Measurements from ENCODE around the gene GLUD1. TPM values are rescaled to one million over a fixed set of nuclear protein-coding genes. Genes with fewer than 3 reads are reported as not detected.
"Not testable (repeated sequence)": the region's sequence is repeated elsewhere in the genome, so short reads cannot be mapped to it uniquely, and the experiment has no call there.

Gene GLUD1
- 100 to 1,000 TPM in 7 of 10 donors, 10 to 100 TPM in 3; 85.9 to 130 (median 119) TPM for total RNA-seq
- polyA plus RNA-seq = 10 to 100 TPM; 38.0 to 66.8 TPM
- long read RNA-seq, donor 1, transcript GLUD1-201 (13 exons, 3,039 nt) = major isoform, 303 of 324 reads
- long read RNA-seq, donor 1, partial matches to known transcripts = 11 of 324 reads
- long read RNA-seq, donor 1, other reads (novel, unspliced or antisense) = 10 of 324 reads
- long read RNA-seq, donor 2, transcript GLUD1-201 (13 exons, 3,039 nt) = major isoform, 356 of 390 reads
- long read RNA-seq, donor 2, partial matches to known transcripts = 20 of 390 reads
- long read RNA-seq, donor 2, other reads (novel, unspliced or antisense) = 14 of 390 reads
- long read RNA-seq, donor 3, transcript GLUD1-201 (13 exons, 3,039 nt) = major isoform, 89 of 121 reads
- long read RNA-seq, donor 3, partial matches to known transcripts = 27 of 121 reads
- long read RNA-seq, donor 3, other reads (novel, unspliced or antisense) = 5 of 121 reads

DNA sequence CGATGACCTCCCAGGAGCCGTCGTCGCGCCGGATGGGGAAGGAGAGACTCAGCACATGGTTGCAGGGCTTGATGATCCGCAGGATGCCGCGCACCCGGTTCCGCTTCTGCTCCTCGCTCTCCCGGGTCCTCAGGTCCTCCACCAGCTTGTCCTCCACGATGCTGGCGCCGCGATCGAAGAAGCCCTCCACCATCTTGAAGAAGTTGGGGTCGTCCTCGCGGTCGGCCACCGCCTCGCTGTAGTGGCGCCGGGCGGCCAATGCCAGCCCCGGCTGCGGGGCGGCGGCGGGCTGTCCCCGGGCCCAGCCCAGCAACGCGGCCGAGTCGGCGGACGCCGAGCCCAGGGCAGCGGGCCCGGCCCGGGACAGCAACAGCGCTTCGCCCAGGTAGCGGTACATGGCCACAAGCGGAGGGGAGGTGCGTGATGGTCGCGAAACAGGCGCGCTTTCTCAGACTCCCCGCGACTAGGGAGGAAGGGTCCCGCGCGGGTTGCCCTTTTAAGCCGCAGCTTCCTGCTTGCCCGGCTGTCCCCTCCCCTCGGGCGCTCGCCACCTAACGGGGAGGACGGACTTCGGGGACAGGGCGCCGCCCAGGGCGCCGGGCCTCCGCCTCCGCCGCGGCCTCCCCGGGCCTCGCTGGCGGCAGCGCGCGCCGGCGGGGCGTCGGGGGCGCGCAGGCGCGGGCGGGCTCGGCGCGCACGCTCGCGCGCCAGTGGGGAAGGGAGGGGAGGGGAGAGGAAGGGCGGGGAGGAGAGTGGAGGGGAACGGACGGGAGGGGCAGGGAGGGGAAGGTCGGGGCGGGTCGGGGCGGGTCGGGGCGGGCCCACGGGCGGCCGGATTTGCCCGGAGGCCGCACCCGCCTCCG lies at the start of gene GLUD1, which contains the start of gene SHLD2:
Gene GLUD1, minus strand, starts transcription at position 471 of the 863 bp plus-strand sequence. Its CDS starts 74 bp downstream, at position 397.
Gene SHLD2, plus strand, starts transcription at position 834 of the 863 bp plus-strand sequence. CDS start 56,149 bp downstream, outside the sequence.
- H3K36me3 ChIP-seq = peaks cover 0 to 34% (median 3%) of the 10 kb centered on the region in 9 donors
- no peaks in the 10 kb centered on the region for H3K27me3 ChIP-seq
- DNase-seq (peak; percentile 91 to 92), ATAC-seq (peak; percentile 82 to 93 (median 84))
- 0 to 1% methylated on average over 77 to 102 of the region's 111 CpGs for WGBS, 2 donors
- peaks cover 0 to 58% (median 43%) of the 10 kb centered on the region in 9 donors for H3K4me1 ChIP-seq
- H3K27ac ChIP-seq = peak within 1 kb of the TSS; percentile 96 to 99 (median 98)
- peak within 1 kb of the TSS; percentile 56 to 94 (median 78) for H3K4me3 ChIP-seq
- intact Hi-C loops (cut with DNase I) = loop anchor here in 4 of 10 donors (5.0 to 10.0 kb wide), 3 partner anchors 120 to 160 kb away; no protein-coding TSS in a partner anchor
- H3K9me3 ChIP-seq = no peaks in the 10 kb centered on the region
- TF ChIP-seq, protein P1, sequence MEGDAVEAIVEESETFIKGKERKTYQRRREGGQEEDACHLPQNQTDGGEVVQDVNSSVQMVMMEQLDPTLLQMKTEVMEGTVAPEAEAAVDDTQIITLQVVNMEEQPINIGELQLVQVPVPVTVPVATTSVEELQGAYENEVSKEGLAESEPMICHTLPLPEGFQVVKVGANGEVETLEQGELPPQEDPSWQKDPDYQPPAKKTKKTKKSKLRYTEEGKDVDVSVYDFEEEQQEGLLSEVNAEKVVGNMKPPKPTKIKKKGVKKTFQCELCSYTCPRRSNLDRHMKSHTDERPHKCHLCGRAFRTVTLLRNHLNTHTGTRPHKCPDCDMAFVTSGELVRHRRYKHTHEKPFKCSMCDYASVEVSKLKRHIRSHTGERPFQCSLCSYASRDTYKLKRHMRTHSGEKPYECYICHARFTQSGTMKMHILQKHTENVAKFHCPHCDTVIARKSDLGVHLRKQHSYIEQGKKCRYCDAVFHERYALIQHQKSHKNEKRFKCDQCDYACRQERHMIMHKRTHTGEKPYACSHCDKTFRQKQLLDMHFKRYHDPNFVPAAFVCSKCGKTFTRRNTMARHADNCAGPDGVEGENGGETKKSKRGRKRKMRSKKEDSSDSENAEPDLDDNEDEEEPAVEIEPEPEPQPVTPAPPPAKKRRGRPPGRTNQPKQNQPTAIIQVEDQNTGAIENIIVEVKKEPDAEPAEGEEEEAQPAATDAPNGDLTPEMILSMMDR (IDR thresholded peaks at IDR 0.05) = peak in 1 of 9 donors; percentile 16

DNA sequence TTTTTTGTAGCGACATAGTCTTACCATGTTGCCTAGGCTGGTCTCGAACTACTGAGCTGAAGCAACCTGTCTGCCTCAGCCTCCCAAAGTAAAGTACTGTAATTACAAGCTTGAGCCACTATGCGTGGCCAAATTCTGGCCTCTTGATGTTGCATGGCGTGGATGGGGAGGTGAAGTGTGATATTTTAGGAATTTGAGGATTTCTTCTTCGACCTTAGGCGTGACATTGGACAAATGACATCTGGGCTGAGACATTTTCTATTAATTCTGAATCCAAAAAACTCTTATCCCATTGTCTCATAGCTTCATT lies 48.4 kb upstream of the GLUD1 start:
- H3K4me3 ChIP-seq; ATAC-seq; H3K9me3 ChIP-seq; H3K27ac ChIP-seq; intact Hi-C loops (cut with DNase I); H3K27me3 ChIP-seq; DNase-seq; H3K36me3 ChIP-seq: not testable (repeated sequence)
- 91 to 92% methylated on average over 6 of the region's 6 CpGs for WGBS, 2 donors
- peaks cover 0 to 12% (median 0%) of the 10 kb centered on the region in 9 donors for H3K4me1 ChIP-seq

DNA sequence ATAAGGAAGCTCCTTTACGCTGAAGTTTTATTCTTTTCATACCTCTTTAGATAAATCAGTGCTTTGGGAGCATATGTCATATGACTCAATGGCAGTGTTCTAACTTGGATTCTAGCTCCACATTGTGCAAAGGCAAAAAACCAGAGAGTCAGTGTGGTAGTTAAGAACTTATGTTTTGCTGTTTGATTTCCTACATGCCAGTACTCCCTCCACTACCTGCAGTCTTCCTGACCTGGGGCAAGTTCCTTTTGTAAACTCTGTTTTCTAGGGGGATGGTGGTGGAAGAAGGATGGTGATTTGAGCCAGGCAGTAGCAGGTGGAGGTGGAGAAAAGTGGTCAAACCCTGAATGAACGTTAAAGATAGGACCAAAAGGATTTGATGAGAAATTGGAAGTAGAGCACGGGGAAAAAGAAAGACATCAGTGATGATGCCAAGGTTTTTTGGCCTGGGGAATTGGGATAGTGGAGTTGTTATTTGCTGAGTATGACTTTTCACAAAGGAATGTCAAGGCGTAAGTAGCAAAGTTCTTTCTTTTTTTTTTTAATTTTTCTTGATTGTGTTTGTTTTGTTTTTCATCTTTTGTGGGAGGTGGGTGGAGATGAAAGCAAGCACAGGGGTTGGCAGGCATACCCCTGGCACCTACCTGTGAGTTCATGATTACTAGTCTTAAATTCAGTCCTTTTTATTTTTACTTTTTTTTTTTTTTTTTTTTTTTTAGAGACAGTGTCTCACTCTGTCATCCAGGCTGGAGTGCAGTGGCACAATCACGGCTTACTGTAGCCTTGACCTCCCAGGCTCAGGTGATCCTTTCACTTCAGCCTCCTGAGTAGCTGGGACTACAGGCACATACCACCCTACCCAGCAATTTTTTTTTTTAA lies 47.8 kb upstream of the GLUD1 start:
- Histone ChIP-seq H3K9me3 (peaks cover 0 to 11% (median 0%) of the 10 kb centered on the region in 11 donors), H3K4me1 (peaks cover 0 to 12% (median 0%) of the 10 kb centered on the region in 9 donors)
- intact Hi-C loops (cut with DNase I); H3K27ac ChIP-seq; H3K4me3 ChIP-seq; H3K27me3 ChIP-seq; H3K36me3 ChIP-seq: not testable (repeated sequence)
- 61 to 81% methylated on average over 4 to 5 of the region's 5 CpGs for WGBS, 2 donors
- DNase-seq = peak in 1 of 2 donors; percentile 15
- ATAC-seq = peak in 6 of 8 donors; percentile 28 to 67 (median 45)

DNA sequence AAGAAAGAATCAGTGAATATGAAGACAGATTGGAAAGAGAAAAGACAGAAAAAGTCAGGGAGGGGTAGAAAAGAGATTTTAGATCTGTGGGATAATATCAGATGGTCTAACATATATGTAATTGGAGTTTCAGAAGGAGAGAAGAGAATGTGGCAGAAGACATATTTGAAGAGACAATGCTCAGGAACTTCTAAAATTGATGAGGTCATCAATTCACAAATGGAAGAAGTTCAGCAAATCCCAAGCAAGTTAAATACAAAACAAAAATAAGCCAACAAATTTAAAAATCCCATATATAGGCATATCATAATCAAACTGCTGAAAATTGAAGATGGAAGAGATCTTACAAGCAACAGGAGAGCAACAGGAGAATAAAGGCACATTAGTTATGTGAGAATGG lies 42.8 kb upstream of the GLUD1 start:
- DNase-seq; ATAC-seq; H3K4me3 ChIP-seq; intact Hi-C loops (cut with DNase I); H3K27me3 ChIP-seq; H3K27ac ChIP-seq: not testable (repeated sequence)
- H3K4me1 ChIP-seq = peaks cover 0 to 20% (median 7%) of the 10 kb centered on the region in 9 donors
- H3K36me3 ChIP-seq = peaks cover 0 to 16% (median 0%) of the 10 kb centered on the region in 9 donors
- H3K9me3 ChIP-seq = peaks cover 0 to 24% (median 7%) of the 10 kb centered on the region in 11 donors

DNA sequence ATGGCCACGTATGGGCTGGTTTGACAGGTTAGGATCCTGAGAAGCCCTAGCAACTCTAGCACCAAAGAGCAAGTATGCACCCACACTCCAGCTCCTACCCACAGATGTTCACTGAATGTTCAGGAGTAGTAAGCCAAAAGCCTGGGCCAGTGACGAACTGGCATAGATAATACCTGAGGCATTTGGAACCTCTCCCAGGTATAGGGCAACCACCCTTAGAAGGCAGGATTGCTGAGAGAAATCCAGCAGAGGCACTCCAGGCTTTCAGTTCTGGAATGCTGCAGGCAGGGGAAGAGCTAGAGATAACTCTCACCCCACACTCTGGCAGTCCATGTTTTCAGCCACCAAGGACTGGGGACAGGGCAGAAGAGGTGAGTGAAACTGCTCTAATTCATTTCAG lies 39.8 kb upstream of the GLUD1 start:
- peak in 1 of 2 donors; percentile 9 for DNase-seq
- ATAC-seq = peak; percentile 25 to 95 (median 85)
- Histone ChIP-seq H3K9me3 (peaks cover 0 to 20% (median 7%) of the 10 kb centered on the region in 11 donors), H3K27ac (peak overlapping the region in 3 of 10 donors; percentile 14 to 25 (median 15)), H3K4me1 (peaks cover 0 to 20% (median 10%) of the 10 kb centered on the region in 9 donors), H3K36me3 (peaks cover 0 to 16% (median 0%) of the 10 kb centered on the region in 9 donors)
- 50 to 74% methylated on average over 1 to 2 of the region's 2 CpGs for WGBS, 2 donors
- intact Hi-C loops (cut with DNase I); H3K27me3 ChIP-seq; H3K4me3 ChIP-seq: not testable (repeated sequence)

DNA sequence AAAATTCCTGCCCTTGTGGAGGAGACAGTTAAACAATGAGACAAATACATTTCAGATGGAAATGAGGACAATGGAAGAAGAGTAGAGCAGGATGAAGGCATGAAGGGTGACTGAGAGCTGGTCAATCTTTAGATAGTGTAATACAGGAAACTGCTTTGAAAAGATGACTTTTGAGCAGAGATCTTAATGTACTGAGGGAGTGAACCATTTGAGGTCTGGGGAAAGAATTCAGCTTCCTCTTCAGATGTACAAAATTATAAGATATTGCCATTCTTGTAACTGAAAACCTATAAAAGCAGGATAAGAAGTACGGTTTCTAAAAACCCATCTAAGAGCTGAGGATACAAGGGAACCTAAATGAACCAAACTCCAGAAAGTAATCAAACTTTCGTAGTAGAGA lies 39.3 kb upstream of the GLUD1 start:
- ATAC-seq; DNase-seq; intact Hi-C loops (cut with DNase I); H3K27me3 ChIP-seq; H3K4me3 ChIP-seq: not testable (repeated sequence)
- 88 to 97% methylated on average over 2 of the region's 2 CpGs for whole genome bisulfite sequencing, 2 donors
- Histone ChIP-seq H3K4me1 (peaks cover 0 to 20% (median 10%) of the 10 kb centered on the region in 9 donors), H3K36me3 (peaks cover 0 to 16% (median 0%) of the 10 kb centered on the region in 9 donors), H3K27ac (peak overlapping the region in 3 of 10 donors; percentile 14 to 25 (median 15)), H3K9me3 (peaks cover 0 to 20% (median 7%) of the 10 kb centered on the region in 11 donors)

DNA sequence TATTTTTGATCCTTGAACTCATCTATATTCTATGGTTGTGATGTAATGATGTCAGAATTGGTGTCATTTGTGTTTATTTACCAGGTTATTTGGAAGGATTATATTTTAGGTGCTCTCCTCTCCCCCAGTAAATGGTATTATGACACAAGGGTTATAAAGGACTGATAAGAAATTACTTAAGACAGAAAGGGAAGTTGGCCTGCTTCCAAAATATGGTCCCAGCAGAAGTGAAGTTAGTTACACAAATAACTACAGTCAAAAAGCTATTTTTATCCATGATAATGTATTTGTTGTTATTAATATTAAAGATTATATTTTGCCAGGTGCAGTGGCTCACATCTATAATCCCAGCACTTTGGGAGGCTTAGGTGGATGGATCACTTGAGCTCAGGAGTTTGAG lies 37.5 kb upstream of the GLUD1 start:
- H3K27me3 ChIP-seq; ATAC-seq; intact Hi-C loops (cut with DNase I); H3K4me3 ChIP-seq; H3K27ac ChIP-seq; H3K36me3 ChIP-seq: not testable (repeated sequence)
- Histone ChIP-seq H3K4me1 (peaks cover 0 to 20% (median 10%) of the 10 kb centered on the region in 9 donors), H3K9me3 (peaks cover 0 to 13% (median 7%) of the 10 kb centered on the region in 11 donors)
- peak in 1 of 2 donors; percentile 9 for DNase-seq

DNA sequence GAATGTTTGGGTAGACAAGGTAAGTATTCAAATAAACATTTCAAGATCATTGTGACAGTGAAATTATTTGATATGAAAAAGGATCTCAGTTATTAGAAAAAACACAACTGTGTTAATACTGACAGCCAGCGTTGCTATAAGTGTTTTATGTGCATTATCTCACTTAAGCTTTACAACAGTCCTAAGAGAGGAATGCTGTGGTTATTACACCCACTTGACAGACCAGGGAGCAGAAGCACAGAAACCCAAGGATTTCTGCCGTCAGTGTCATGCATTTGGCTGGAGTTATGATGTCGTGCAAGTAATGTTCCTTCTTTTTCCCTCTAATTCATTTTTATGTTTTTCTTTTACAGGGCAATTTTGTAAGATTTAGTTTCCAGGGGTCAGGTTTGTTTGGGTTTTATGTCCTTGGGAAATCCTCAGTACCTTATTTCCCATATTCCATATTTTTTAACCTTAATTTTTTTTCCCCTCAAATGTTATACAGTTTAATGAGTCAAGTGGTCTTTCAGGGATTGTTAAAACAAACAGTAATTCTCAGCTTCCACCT lies 33.0 kb upstream of the GLUD1 start:
- H3K36me3 ChIP-seq; H3K9me3 ChIP-seq; H3K27ac ChIP-seq; intact Hi-C loops (cut with DNase I); H3K4me3 ChIP-seq; H3K4me1 ChIP-seq; H3K27me3 ChIP-seq; ATAC-seq; DNase-seq: not testable (repeated sequence)
- WGBS, 2 donors = 85 to 95% methylated on average over 2 to 3 of the region's 3 CpGs
